ENCODE data around the gene ECPAS.
"Not testable (repeated sequence)": the region's sequence is repeated elsewhere in the genome, so short reads cannot be mapped to it uniquely, and the experiment has no call there.

The ECPAS gene

DNA sequence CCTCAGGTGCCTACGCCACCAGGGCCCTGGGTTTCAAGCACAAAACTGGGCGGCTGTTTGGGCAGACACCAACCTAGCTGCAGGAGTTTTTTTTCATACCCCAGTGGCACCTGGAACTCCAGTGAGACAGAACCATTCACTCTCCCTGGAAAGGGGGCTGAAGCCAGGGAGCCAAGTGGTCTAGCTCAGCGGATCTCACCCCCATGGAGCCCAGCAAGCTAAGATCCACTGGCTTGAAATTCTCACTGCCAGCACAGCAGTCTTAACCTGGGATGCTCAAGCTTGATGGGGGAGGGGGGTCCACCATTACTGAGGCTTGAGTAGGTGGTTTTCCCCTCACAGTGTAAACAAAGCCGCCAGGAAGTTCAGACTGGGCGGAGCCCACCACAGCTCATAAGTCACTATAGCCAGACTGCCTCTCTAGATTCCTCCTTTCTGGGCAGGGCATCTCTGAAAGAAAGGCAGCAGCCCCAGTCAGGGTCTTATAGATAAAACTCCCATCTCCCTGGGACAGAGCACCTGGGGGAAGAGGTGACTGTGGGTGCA is 149.8 kb downstream of the ECPAS start:
- DNase-seq: not testable (repeated sequence)

DNA sequence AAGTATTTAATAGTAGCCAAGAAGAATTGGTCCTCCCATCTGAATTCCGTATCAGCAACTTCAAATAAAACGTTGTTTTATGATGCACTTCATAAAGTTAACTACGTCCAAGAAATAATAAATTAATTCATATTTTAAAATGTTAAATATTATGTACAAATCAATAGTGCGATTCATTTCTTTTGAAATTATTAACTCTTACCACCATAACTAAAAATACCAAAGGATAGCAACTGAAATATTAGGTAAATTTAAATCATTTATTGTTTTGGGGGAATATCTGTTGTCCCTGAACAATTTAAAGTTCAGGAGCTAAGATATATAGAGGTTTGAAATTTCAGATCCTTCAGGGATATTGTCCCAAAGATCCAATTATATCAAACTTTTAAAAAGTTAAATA is 154.1 kb downstream of the ECPAS start, which contains the start of gene OR2K2:
Gene OR2K2, minus strand, starts transcription at position 101 of the 400 bp plus-strand sequence. CDS start 1,791 bp downstream, outside the sequence.
- DNase-seq: no peak

DNA sequence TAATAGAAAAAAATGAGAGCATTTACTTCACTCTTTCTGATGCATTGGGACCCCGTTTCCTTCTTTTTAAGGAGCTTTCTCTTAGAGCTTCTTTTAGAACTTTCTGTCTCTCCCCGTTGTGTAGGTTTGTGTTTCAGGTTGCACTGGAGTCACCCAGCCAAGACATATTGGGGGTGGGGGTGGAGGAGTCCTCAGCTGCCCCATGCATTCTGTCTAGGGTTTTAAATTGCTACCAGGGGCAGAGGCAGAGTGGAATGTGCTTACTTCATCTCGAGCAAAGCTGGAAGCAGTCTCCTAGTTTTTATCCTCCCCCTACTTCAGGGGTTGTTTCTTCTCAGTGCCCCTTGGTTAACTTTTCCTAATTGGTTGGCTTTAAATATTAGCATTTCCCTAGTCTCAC is 163.6 kb downstream of the ECPAS start:
- DNase-seq: no peak

DNA sequence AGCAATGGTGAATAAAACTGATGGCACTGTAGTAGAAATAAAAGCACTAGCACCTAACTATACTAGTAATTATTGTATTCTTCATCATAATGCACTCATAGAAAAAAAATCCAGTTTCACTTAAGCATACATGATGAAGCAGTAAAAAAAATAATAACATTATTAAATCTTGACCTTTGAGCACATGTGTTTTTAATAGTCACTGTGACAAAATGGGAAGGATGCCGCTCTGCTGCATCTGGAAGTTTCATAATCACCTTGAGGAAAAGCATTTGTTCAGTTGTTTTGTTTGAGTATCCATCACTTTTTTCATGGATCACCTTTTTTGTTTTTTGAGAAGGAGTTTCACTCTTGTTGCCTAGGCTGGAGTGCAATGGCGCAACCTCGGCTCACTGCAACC is 167.4 kb downstream of the ECPAS start:
- no peak for DNase-seq

All from activated CD4-positive, alpha-beta T cell treated with anti-CD3 and anti-CD28 coated beads, Interleukin-2, amount 50 U/mL, for 1 hour (primary cell).